IMR-90 (cell line): Measurements from ENCODE around the gene B3GNT9. TPM values are rescaled to one million over a fixed set of nuclear protein-coding genes. Genes with fewer than 3 reads are reported as not detected.

Experiments
- ATAC-seq: fragments of 200-7000 bp; cut with Tn5 transposase; 2 replicates; pipeline ENCODE4 v1.9.1; 2020; ENCODE audit warnings: low read depth, mild to moderate bottlenecking, moderate library complexity
- BruUV-seq: library from RNA; stranded (reverse); fragments of 400-500 nt; replicated peaks from 2 replicates; lab custom pipeline; 2021; lab: Mats Ljungman, UMichigan
- CTCF ChIA-PET: fragments of 300-600 bp; formaldehyde crosslinking; extraction: SDS; loops from one replicate; lab custom pipeline; 2021; ENCODE audit warnings: antibody characterized with exemption; lab: Yijun Ruan, JAX
- POLR2A ChIA-PET: fragments of 300-600 bp; sonication (Branson Sonifier 250); formaldehyde crosslinking; loops from one replicate; lab custom pipeline; 2022; ENCODE audit warnings: antibody characterized with exemption; ENCODE audit not compliant: unreplicated experiment; lab: Charles Lee
- DNase-seq: peaks from one replicate; pipeline ENCODE4 v3.0.0; 2013
- H2AFZ ChIP-seq: replicated peaks from 2 replicates; pipeline ENCODE3; 2013; ENCODE audit warnings: low read length, mild to moderate bottlenecking; ENCODE audit not compliant: poor library complexity
- H2AK5ac ChIP-seq: 2 replicates; pipeline ENCODE4 v1.6.1; 2013; ENCODE audit warnings: low read depth, low read length, inconsistent platforms
- H2AK9ac ChIP-seq: replicated peaks from 2 replicates; pipeline ENCODE3; 2013; ENCODE audit warnings: mild to moderate bottlenecking, low read depth, low read length, moderate library complexity; ENCODE audit not compliant: poor library complexity
- H2BK120ac ChIP-seq: 2 replicates; pipeline ENCODE4 v1.6.1; 2013; ENCODE audit warnings: low read depth, low read length, inconsistent platforms
- H2BK15ac ChIP-seq: 3 replicates; pipeline ENCODE4 v1.6.1; 2013; ENCODE audit warnings: low read depth, low read length, inconsistent platforms
- H2BK20ac ChIP-seq: 2 replicates; pipeline ENCODE4 v1.6.1; 2013; ENCODE audit warnings: low read depth, mild to moderate bottlenecking, inconsistent platforms, low read length, moderate library complexity
- H2BK5ac ChIP-seq: 2 replicates; pipeline ENCODE4 v1.6.1; 2013; ENCODE audit warnings: mild to moderate bottlenecking, low read depth, low read length, inconsistent platforms; ENCODE audit not compliant: poor library complexity, severe bottlenecking
- H3K14ac ChIP-seq: replicated peaks from 2 replicates; pipeline ENCODE4 v1.6.1; 2013; ENCODE audit warnings: low read depth, low read length, inconsistent platforms
- H3K18ac ChIP-seq: 2 replicates; pipeline ENCODE4 v1.6.1; 2013; ENCODE audit warnings: low read depth, low read length, control low read depth
- H3K23ac ChIP-seq: 2 replicates; pipeline ENCODE4 v1.6.1; 2013; ENCODE audit warnings: low read depth, low read length, inconsistent platforms
- H3K27ac ChIP-seq: 2 replicates; pipeline ENCODE4 v1.5.1; 2013; ENCODE audit warnings: mild to moderate bottlenecking, control low read depth, low read length; ENCODE audit not compliant: insufficient read depth
- H3K27me3 ChIP-seq: 2 replicates; pipeline ENCODE4 v1.6.1; 2013; ENCODE audit warnings: low read length; ENCODE audit not compliant: control insufficient read depth, insufficient read depth
- H3K36me3 ChIP-seq: 2 replicates; pipeline ENCODE4 v1.6.1; 2013; ENCODE audit warnings: low read length, mixed read lengths; ENCODE audit not compliant: control insufficient read depth, insufficient read depth
- H3K4ac ChIP-seq: 2 replicates; pipeline ENCODE4 v1.6.1; 2013; ENCODE audit warnings: low read depth, low read length, inconsistent platforms
- H3K4me1 ChIP-seq: 2 replicates; pipeline ENCODE4 v1.6.1; 2013; ENCODE audit warnings: low read length, mixed read lengths; ENCODE audit not compliant: control insufficient read depth, insufficient read depth
- H3K4me2 ChIP-seq: 2 replicates; pipeline ENCODE4 v1.6.1; 2013; ENCODE audit warnings: low read depth, mild to moderate bottlenecking, control low read depth, low read length, moderate library complexity
- H3K4me3 ChIP-seq: 2 replicates; pipeline ENCODE4 v1.5.1; 2013; ENCODE audit warnings: low read depth, mild to moderate bottlenecking, control low read depth, low read length, moderate library complexity; ENCODE audit not compliant: insufficient read depth
- H3K56ac ChIP-seq: 2 replicates; pipeline ENCODE4 v1.6.1; 2013; ENCODE audit warnings: low read length, inconsistent platforms; ENCODE audit not compliant: insufficient read depth; ENCODE audit errors: extremely low read depth
- H3K79me1 ChIP-seq, 2 experiments: 2 replicates each; pipeline ENCODE4 v1.6.1; 2013; ENCODE audit warnings: low read length in 2 of 2, inconsistent platforms in 1 of 2, low read depth in 1 of 2
- H3K9ac ChIP-seq: 2 replicates; pipeline ENCODE4 v1.6.1; 2013; ENCODE audit warnings: low read depth, low read length, control low read depth
- H3K9me1 ChIP-seq: 2 replicates; pipeline ENCODE4 v1.6.1; 2013; ENCODE audit warnings: low read length, inconsistent platforms; ENCODE audit not compliant: insufficient read depth
- H3K9me3 ChIP-seq: 2 replicates; pipeline ENCODE4 v1.6.1; 2013; ENCODE audit warnings: low read length; ENCODE audit not compliant: control insufficient read depth, insufficient read depth
- H4K20me1 ChIP-seq: 2 replicates; pipeline ENCODE4 v1.6.1; 2013; ENCODE audit warnings: low read length, inconsistent platforms; ENCODE audit not compliant: insufficient read depth
- H4K5ac ChIP-seq: 2 replicates; pipeline ENCODE4 v1.6.1; 2013; ENCODE audit warnings: mild to moderate bottlenecking, low read depth, low read length, control low read depth
- H4K8ac ChIP-seq, 2 experiments: 2 replicates each; pipeline ENCODE4 v1.6.1; 2013; ENCODE audit warnings: low read depth in 2 of 2, low read length in 2 of 2, control low read depth in 1 of 2, inconsistent platforms in 1 of 2
- H4K91ac ChIP-seq: 2 replicates; pipeline ENCODE4 v1.6.1; 2013; ENCODE audit warnings: low read depth, low read length, inconsistent platforms; ENCODE audit not compliant: insufficient read depth
- CEBPB ChIP-seq: IDR thresholded peaks from 2 replicates; pipeline ENCODE4 v1.6.1; 2012; ENCODE audit warnings: low read depth, low read length, improper control_type of control experiment
- MAFK ChIP-seq: IDR thresholded peaks from 2 replicates; pipeline ENCODE4 v1.6.1; 2012; ENCODE audit warnings: low read depth, low read length, improper control_type of control experiment
- RFX5 ChIP-seq: IDR thresholded peaks from 2 replicates; pipeline ENCODE4 v1.8.0; 2012; ENCODE audit warnings: low read depth, mild to moderate bottlenecking, low read length, moderate library complexity
- SMC3 ChIP-seq: fragments of 150-350 bp; IDR thresholded peaks from 2 replicates; pipeline ENCODE4 v1.6.1; 2016; ENCODE audit warnings: low read depth, mild to moderate bottlenecking, antibody characterized with exemption, low read length, moderate library complexity
- WGBS, 2 experiments: methylation state at CpG; one replicate each; pipeline versions ENCODE4 v1.1.5 to v1.1.7; 2013; ENCODE audit warnings: missing lambda C conversion rate in 2 of 2; ENCODE audit not compliant: insufficient read length in 1 of 2; ENCODE audit errors: extremely low coverage in 2 of 2; 5-methylcytosine and 5-hydroxymethylcytosine counted together
- dilution Hi-C: fragments of 300-500 bp; cut with HindIII; formaldehyde crosslinking; loops from one replicate; pipeline ENCODE4 v1.14.3; 2018; ENCODE audit warnings: low sequenced_read_pairs; ENCODE audit not compliant: unreplicated experiment
- in situ Hi-C: fragments of 300-500 bp; cut with MboI; formaldehyde crosslinking; loops from 3 replicates; pipeline ENCODE4 v1.14.3; 2019; ENCODE audit warnings: low sequenced_read_pairs, inconsistent platforms, mixed read lengths
- intact Hi-C: fragments of 100-400 bp; cut with micrococcal nuclease; formaldehyde crosslinking; loops from 2 replicates; pipeline ENCODE4 v1.10.0; 2022
- polyA plus RNA-seq, 3 experiments: library from polyadenylated mRNA; depleted of rRNA; stranded (reverse); fragments of >200 nt; gene quantifications; 2 replicates each; pipeline ENCODE4 v1.2.3, GENCODE V29; 2012; ENCODE audit warnings: low replicate concordance in 1 of 3
- total RNA-seq: library from RNA; depleted of rRNA; stranded (reverse); fragments of >200 nt; gene quantifications from 2 replicates; pipeline ENCODE4 v1.2.3, GENCODE V29; 2012
- TF ChIP-seq, protein P1 (sequence below): conservative IDR thresholded peaks from 2 replicates; pipeline ENCODE4 v1.5.1; 2012; ENCODE audit warnings: mild to moderate bottlenecking, low read depth, low read length, improper control_type of control experiment

Gene B3GNT9
- total and polyA plus RNA-seq, 2 of the 4 experiments (the other 2 are of a cell fraction), result 5.0 to 12.0 TPM

DNA sequence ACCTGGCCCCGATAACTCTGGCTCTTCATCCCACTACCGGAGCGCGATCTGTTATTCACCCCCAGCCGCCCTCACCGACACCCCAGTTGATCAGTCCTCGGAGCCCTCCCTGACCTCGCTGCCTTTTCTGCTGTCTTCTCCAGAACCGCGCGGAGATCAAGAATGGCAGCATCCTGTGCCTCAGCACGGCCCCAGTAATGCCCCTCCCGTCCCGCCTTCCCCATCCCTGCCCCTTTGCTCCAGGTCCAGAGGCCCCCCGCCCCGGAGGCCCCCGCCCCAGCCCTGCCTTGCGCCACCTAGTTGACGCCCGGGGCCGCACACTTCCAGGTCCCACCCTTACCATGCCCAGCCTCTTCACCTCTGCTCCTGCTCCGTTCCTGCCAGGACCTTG, 49.0 kb upstream of the B3GNT9 start (continued):
- TF ChIP-seq MAFK (no peak), SMC3 (no peak)

DNA sequence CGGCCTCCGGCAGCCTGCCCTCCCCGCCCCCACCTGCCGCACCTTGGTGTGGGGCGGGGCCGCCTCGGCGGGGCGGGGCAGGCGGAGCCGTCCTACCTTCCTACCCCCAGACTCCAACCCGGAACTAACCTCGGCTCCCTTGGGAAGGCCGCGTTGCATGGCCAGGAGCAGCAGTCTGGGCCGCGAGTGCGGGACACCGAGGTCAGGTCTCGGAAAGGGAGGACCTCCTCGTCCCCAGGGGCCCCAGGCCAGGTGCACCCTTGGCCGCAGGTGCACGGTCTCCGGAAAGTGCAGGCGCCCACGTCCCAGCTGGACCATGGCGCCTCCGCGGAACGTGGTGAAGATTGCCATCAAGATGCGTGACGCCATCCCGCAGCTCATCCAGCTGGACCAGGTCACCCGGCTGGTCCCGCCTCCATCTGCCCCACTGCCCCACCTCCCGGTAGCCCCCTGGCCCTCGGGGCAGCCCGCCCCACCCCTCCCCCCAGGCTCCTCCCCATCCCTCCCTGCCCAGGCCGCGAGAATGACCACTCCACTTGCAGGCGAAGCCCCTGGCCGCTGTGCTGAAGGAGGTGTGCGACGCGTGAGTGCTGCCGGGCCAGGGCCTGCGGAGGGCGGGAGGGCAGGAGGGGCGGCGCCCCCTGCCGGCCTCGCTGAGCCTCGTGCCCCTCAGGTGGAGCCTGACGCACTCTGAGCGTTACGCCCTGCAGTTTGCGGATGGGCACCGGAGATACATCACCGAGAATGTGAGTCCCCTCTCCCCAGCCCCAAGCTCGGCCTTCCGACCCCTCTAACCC, 48.4 kb upstream of the B3GNT9 start, which contains the start of gene ELMO3:
Gene ELMO3, plus strand, starts transcription at position 121 of the 797 bp plus-strand sequence. Its CDS starts 196 bp downstream, at position 317.
- dilution Hi-C loops, result no loop called here
- intact Hi-C loops, result no loop called here
- POLR2A ChIA-PET, result no interaction called here

More for the DNA sequence above, 48.4 kb upstream of the B3GNT9 start, which contains the start of gene ELMO3:
- ATAC-seq (no peak; the same call in 1 of the 2 replicates), DNase-seq (no peak)
- no peak within 1 kb of the TSS for H3K27ac ChIP-seq
- no TSS peak for BruUV-seq
- no peaks in the 10 kb centered on the region for H3K9me1 ChIP-seq
- no peak within 1 kb of the TSS for H3K56ac ChIP-seq
- no peak within 1 kb of the TSS for H4K8ac ChIP-seq
- peaks cover 8 to 27% of the 10 kb centered on the region in 2 experiments; a peak in 3 of 4 replicates for H3K79me1 ChIP-seq
- no peak within 1 kb of the TSS for H3K18ac ChIP-seq
- H4K20me1 ChIP-seq, result peaks cover 14% of the 10 kb centered on the region
- no peak within 1 kb of the TSS for H3K23ac ChIP-seq
- H3K4ac ChIP-seq, result no peak within 1 kb of the TSS
- H2BK5ac ChIP-seq, result no peak within 1 kb of the TSS
- H3K9me3 ChIP-seq, result no peaks in the 10 kb centered on the region
- 64% methylated on average over 28 of the region's 61 CpGs; no CpG with 5 or more reads in 1 of the 2 experiments for WGBS, 2 experiments
- CTCF ChIA-PET, result no interaction called here
- no peak within 1 kb of the TSS for H2BK15ac ChIP-seq
- H3K4me3 ChIP-seq, result no peak within 1 kb of the TSS
- no peak within 1 kb of the TSS for H3K9ac ChIP-seq
- H4K5ac ChIP-seq, result no peak within 1 kb of the TSS
- H3K14ac ChIP-seq, result no peak within 1 kb of the TSS
- peaks cover 71% of the 10 kb centered on the region for H3K36me3 ChIP-seq
- H2BK120ac ChIP-seq, result no peak within 1 kb of the TSS
- H2AK5ac ChIP-seq, result no peak within 1 kb of the TSS
- no peak within 1 kb of the TSS for H4K91ac ChIP-seq
- no peak within 1 kb of the TSS for H3K4me2 ChIP-seq
- no peak within 1 kb of the TSS for H2AFZ ChIP-seq
- H3K27me3 ChIP-seq, result no peaks in the 10 kb centered on the region
- TF ChIP-seq CEBPB (no peak), MAFK (no peak), RFX5 (no peak)
- TF ChIP-seq, protein P1, sequence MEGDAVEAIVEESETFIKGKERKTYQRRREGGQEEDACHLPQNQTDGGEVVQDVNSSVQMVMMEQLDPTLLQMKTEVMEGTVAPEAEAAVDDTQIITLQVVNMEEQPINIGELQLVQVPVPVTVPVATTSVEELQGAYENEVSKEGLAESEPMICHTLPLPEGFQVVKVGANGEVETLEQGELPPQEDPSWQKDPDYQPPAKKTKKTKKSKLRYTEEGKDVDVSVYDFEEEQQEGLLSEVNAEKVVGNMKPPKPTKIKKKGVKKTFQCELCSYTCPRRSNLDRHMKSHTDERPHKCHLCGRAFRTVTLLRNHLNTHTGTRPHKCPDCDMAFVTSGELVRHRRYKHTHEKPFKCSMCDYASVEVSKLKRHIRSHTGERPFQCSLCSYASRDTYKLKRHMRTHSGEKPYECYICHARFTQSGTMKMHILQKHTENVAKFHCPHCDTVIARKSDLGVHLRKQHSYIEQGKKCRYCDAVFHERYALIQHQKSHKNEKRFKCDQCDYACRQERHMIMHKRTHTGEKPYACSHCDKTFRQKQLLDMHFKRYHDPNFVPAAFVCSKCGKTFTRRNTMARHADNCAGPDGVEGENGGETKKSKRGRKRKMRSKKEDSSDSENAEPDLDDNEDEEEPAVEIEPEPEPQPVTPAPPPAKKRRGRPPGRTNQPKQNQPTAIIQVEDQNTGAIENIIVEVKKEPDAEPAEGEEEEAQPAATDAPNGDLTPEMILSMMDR, result peak; percentile 33
- in situ Hi-C loops, result no loop called here
- no peaks in the 10 kb centered on the region for H3K4me1 ChIP-seq
- H2AK9ac ChIP-seq, result peak within 1 kb of the TSS; percentile 70
- H2BK20ac ChIP-seq, result no peak within 1 kb of the TSS
